Endothelial cell of umbilical vein (primary cell): ENCODE measurements around the gene R3HDM2.

Source experiments
- EZH2 ChIP-seq: IDR thresholded peaks from 2 replicates; pipeline ENCODE4 v1.6.1; 2012; ENCODE audit warnings: borderline replicate concordance, low read depth, mild to moderate bottlenecking, moderate library complexity, low read length, inconsistent platforms; ENCODE audit not compliant: severe bottlenecking
- POLR2AphosphoS5 ChIP-seq: IDR thresholded peaks from 2 replicates; pipeline ENCODE4 v1.6.1; 2012; ENCODE audit warnings: low read depth, mild to moderate bottlenecking, control low read depth, low read length, moderate library complexity; ENCODE audit not compliant: insufficient read depth
- TF ChIP-seq, protein P1 (sequence below), 2 donors: IDR thresholded peaks; 1 replicate in 1 of 2; 2 replicates in 1 of 2; pipeline ENCODE4 v1.5.1; 2011; ENCODE audit warnings: low read length in 2 of 2, mild to moderate bottlenecking in 2 of 2, moderate library complexity in 2 of 2, control low read depth in 1 of 2, inconsistent platforms in 1 of 2, low read depth in 1 of 2; ENCODE audit not compliant: insufficient read depth in 1 of 2; ENCODE audit errors: extremely low read depth in 1 of 2

DNA sequence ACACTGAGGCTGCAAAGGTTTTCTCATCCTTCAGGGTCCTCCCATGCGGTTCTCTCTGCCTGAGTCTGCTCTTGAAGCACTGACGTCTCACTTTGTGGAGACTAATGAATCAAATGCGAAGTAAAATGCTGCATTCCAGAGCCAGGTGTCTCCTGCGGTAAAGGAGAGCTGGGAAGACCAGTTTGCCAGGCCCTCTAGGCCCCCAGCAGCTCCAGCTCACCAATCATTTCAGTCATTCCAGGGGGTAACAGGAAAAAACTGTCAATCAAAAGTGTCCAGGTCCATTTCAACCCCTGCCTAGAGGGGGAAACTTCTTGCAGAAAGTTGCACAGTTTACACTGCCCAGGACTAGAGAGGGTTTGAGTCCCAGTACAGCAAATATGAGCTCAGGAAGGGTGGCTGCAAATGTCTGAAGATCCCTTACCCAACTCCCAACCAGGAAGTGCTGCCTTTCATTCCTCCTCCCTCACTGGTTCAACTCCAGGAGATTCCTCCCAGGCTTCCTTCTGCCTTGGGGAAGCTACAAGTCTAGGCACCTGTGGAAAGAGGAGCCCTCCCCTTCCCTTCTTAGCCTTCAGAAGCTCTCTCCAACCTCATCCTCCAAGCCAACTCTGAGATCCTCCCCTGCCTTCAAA lies 217.0 kb downstream of the R3HDM2 start:
- TF ChIP-seq, protein P1, sequence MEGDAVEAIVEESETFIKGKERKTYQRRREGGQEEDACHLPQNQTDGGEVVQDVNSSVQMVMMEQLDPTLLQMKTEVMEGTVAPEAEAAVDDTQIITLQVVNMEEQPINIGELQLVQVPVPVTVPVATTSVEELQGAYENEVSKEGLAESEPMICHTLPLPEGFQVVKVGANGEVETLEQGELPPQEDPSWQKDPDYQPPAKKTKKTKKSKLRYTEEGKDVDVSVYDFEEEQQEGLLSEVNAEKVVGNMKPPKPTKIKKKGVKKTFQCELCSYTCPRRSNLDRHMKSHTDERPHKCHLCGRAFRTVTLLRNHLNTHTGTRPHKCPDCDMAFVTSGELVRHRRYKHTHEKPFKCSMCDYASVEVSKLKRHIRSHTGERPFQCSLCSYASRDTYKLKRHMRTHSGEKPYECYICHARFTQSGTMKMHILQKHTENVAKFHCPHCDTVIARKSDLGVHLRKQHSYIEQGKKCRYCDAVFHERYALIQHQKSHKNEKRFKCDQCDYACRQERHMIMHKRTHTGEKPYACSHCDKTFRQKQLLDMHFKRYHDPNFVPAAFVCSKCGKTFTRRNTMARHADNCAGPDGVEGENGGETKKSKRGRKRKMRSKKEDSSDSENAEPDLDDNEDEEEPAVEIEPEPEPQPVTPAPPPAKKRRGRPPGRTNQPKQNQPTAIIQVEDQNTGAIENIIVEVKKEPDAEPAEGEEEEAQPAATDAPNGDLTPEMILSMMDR (IDR thresholded peaks at IDR 0.05; ENCODE audit: extremely low read depth in 1 of 2, insufficient read depth in 1 of 2, low read depth in 1 of 2, low read length in 2 of 2): no peak
- TF ChIP-seq POLR2AphosphoS5 (no peak), EZH2 (no peak)
